Fibroblast of lung (primary cell): Measurements from ENCODE around the gene SNX32. TPM values are rescaled to one million over a fixed set of nuclear protein-coding genes. Genes with fewer than 3 reads are reported as not detected.

Experiments used
- DNase-seq, 2 donors: peaks; one replicate each; pipeline versions ENCODE4 v3.0.0 to v3.0.0-alpha.2; 2010; ENCODE audit warnings: low read depth in 2 of 2
- H2AFZ ChIP-seq: 2 replicates; pipeline ENCODE4 v1.5.1; 2012; ENCODE audit warnings: low read length, control low read depth, inconsistent platforms
- H3K27ac ChIP-seq: 2 replicates; pipeline ENCODE4 v1.5.1; 2011; ENCODE audit warnings: low read length, control low read depth; ENCODE audit not compliant: insufficient read depth
- H3K27me3 ChIP-seq: 2 replicates; pipeline ENCODE4 v1.5.1; 2011; ENCODE audit warnings: mild to moderate bottlenecking, low read length; ENCODE audit not compliant: control insufficient read depth, insufficient read depth
- H3K36me3 ChIP-seq: 2 replicates; pipeline ENCODE4 v1.5.1; 2011; ENCODE audit warnings: low read length; ENCODE audit not compliant: control insufficient read depth, insufficient read depth
- H3K4me1 ChIP-seq: 2 replicates; pipeline ENCODE4 v1.5.1; 2011; ENCODE audit warnings: low read length; ENCODE audit not compliant: control insufficient read depth, insufficient read depth; ENCODE audit errors: extremely low read depth
- H3K4me2 ChIP-seq: 2 replicates; pipeline ENCODE4 v1.5.1; 2011; ENCODE audit warnings: low read length, control low read depth; ENCODE audit not compliant: insufficient read depth; ENCODE audit errors: extremely low read depth
- H3K4me3 ChIP-seq, 4 experiments: fragments of 200-600 bp in 1 of 4; sonication (generic) in 1 of 4; replicated peaks in 1 of 4; 2 replicates each; pipeline ENCODE4 v1.5.1; 2011 to 2016; ENCODE audit warnings: low read length in 4 of 4, low read depth in 3 of 4, mild to moderate bottlenecking in 3 of 4, control low read depth in 2 of 4, inconsistent platforms in 1 of 4, mixed read lengths in 1 of 4; ENCODE audit not compliant: insufficient read depth in 1 of 4; ENCODE audit errors: control extremely low read depth in 1 of 4
- H3K79me2 ChIP-seq: 2 replicates; pipeline ENCODE4 v1.5.1; 2012; ENCODE audit warnings: mild to moderate bottlenecking, low read length, inconsistent platforms; ENCODE audit not compliant: control insufficient read depth, insufficient read depth
- H3K9ac ChIP-seq: 2 replicates; pipeline ENCODE4 v1.5.1; 2011; ENCODE audit warnings: mild to moderate bottlenecking, low read length, control low read depth; ENCODE audit not compliant: insufficient read depth
- H3K9me3 ChIP-seq: 2 replicates; pipeline ENCODE4 v1.5.1; 2012; ENCODE audit warnings: low read depth, low read length; ENCODE audit not compliant: control insufficient read depth, insufficient read depth
- H4K20me1 ChIP-seq: 2 replicates; pipeline ENCODE4 v1.5.1; 2011; ENCODE audit warnings: low read length; ENCODE audit not compliant: control insufficient read depth, insufficient read depth; ENCODE audit errors: extremely low read depth
- EZH2 ChIP-seq: IDR thresholded peaks from 2 replicates; pipeline ENCODE4 v1.5.1; 2012; ENCODE audit warnings: low read length, control low read depth, mild to moderate bottlenecking; ENCODE audit errors: missing control alignments
- polyA plus RNA-seq, 2 donors: library from polyadenylated mRNA; depleted of rRNA in 1 of 2; stranded (reverse) in 1 of 2; unstranded in 1 of 2; fragments of >200 nt; gene quantifications; 2 replicates each; pipeline ENCODE4 v1.2.1, GENCODE V29; 2011 to 2012; ENCODE audit warnings: missing spikeins in 1 of 2
- total RNA-seq: library from RNA; depleted of rRNA; stranded (reverse); fragments of >200 nt; gene quantifications from 2 replicates; pipeline ENCODE4 v1.2.1, GENCODE V29; 2014
- TF ChIP-seq, protein P1 (sequence below), 2 donors: IDR thresholded peaks in 1 of 2; conservative IDR thresholded peaks in 1 of 2; 1 replicate in 1 of 2; 2 replicates in 1 of 2; pipeline ENCODE4 v1.5.1; 2011 to 2012; ENCODE audit warnings: low read length in 2 of 2, control low read depth in 1 of 2, inconsistent platforms in 1 of 2, low read depth in 1 of 2, mild to moderate bottlenecking in 1 of 2

Gene SNX32
- total and polyA plus RNA-seq, 2 donors (not counting 1 experiment from before 2014, with no cell fraction given), result 0.33 to 3.1 TPM

DNA sequence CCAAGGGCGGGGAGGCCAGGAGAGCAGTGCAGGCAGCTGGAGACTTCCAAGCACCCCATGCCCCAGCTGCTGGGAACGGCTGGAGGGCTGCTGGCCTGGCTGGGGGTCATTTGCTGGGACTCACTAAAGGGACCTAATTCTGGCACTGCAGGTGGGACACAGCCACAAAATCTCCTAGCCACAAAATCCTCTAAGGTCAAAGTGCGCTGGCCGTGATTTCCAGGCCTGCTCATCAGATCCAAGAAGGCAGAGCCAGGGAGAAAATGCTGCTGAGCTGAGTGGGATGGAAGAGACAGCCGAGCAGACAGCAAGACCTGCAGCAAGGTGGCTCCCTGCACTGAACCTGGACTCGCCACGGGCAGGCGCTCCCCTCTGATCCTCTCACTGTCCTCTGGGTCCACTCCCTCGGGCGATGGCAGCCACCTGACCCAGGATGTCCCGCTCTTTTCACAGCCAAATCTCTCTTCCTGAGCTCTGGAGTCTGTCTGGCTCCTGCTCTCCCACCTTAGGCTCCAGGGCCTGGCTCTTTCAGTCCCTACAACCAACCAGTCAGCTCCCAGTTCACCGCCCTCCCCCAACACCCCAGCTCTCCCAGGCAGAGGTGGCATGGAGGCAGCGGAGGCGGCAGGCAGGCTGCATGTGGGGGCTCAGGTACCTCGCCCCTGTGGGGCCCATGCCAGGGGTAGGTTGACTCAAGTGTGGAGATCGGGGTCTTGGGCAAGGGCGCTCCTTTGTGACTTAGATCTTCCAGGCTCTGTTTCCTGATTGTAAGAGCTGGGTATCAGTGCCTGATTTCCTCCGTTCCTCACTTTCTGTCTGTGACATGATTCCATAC is 32.4 kb upstream of the SNX32 start:
- Histone ChIP-seq H3K4me3 (no peak overlapping the region), H3K27ac (no peak overlapping the region), H3K9ac (no peak overlapping the region), H4K20me1 (no peaks in the 10 kb centered on the region), H3K36me3 (no peaks in the 10 kb centered on the region), H2AFZ (no peak overlapping the region), H3K4me1 (no peaks in the 10 kb centered on the region), H3K79me2 (no peaks in the 10 kb centered on the region), H3K9me3 (no peaks in the 10 kb centered on the region), H3K4me2 (no peak overlapping the region), H3K27me3 (peaks cover 22% of the 10 kb centered on the region)
- TF ChIP-seq, protein P1, sequence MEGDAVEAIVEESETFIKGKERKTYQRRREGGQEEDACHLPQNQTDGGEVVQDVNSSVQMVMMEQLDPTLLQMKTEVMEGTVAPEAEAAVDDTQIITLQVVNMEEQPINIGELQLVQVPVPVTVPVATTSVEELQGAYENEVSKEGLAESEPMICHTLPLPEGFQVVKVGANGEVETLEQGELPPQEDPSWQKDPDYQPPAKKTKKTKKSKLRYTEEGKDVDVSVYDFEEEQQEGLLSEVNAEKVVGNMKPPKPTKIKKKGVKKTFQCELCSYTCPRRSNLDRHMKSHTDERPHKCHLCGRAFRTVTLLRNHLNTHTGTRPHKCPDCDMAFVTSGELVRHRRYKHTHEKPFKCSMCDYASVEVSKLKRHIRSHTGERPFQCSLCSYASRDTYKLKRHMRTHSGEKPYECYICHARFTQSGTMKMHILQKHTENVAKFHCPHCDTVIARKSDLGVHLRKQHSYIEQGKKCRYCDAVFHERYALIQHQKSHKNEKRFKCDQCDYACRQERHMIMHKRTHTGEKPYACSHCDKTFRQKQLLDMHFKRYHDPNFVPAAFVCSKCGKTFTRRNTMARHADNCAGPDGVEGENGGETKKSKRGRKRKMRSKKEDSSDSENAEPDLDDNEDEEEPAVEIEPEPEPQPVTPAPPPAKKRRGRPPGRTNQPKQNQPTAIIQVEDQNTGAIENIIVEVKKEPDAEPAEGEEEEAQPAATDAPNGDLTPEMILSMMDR (conservative IDR thresholded peaks at IDR 0.05 in 1 of 2, IDR thresholded peaks at IDR 0.05 in 1 of 2; ENCODE audit: low read depth in 1 of 2, low read length in 2 of 2), result no peak
- no peak for TF ChIP-seq EZH2
- no peak for DNase-seq

DNA sequence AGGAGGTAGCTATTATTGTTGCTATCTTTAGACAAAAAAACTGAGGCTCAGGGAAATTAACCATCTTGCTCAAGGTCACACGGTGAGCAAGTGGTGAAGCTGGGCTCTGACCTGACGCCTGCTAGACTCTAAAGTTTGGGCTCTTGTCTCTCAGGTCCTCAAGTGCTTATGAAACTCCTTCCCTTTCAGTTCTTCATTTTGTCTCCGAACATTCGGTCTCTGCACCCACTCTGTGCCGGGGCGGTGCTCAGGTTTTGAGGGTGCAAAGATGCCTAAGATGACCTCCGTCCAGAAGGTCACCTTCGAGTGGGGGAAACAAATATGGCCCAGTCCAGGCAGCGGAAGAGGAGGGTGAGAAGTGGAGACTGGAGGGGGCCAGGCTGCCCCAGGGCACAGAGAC is 30.9 kb upstream of the SNX32 start:
- Histone ChIP-seq H3K9me3 (no peaks in the 10 kb centered on the region), H3K4me3 (no peak overlapping the region), H3K4me1 (no peaks in the 10 kb centered on the region), H3K9ac (no peak overlapping the region), H4K20me1 (no peaks in the 10 kb centered on the region), H3K4me2 (no peak overlapping the region), H3K79me2 (no peaks in the 10 kb centered on the region), H2AFZ (no peak overlapping the region), H3K36me3 (no peaks in the 10 kb centered on the region), H3K27ac (no peak overlapping the region), H3K27me3 (peaks cover 22% of the 10 kb centered on the region)
- DNase-seq, result no peak
- TF ChIP-seq, protein P1 (conservative IDR thresholded peaks at IDR 0.05 in 1 of 2, IDR thresholded peaks at IDR 0.05 in 1 of 2; ENCODE audit: low read depth in 1 of 2, low read length in 2 of 2), result no peak
- no peak for TF ChIP-seq EZH2

DNA sequence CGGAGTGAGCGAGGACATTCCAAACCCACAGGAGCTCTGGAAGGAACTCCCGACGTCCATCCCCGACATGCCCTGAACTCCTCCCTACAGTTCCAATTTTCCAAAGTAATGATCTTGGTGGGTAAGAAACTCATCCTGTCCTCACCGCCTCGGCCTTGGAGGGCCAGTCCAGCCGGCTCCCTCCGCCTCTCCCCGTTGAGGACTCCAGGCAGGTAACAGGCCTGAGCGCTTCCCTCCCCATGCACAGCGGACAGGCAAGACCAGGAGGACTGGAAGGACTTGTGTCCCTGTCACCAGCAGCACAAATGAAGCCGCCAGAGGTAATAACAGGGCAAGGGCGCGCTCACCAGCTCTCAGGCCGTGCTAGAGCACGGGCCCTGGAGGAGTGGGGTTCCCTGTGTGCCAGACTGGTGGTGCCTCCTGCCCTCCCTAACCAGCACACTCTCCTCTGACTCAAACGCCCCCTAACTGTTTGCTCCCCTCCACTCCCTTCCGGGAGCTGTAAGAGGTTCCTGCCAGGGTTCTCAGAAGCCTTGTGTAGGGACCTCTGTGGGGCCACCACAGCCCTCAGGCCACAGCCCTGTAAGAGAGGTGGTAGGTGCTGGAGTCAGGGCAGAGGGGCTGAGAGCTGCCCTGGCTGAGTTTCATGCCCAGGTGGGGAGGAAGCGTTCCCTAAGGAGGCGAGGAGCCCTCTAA is 29.8 kb upstream of the SNX32 start:
- Histone ChIP-seq H3K27me3 (peaks cover 18% of the 10 kb centered on the region), H3K36me3 (no peaks in the 10 kb centered on the region), H3K4me3 (no peak overlapping the region), H3K4me1 (no peaks in the 10 kb centered on the region), H3K27ac (no peak overlapping the region), H3K4me2 (no peak overlapping the region), H3K79me2 (no peaks in the 10 kb centered on the region), H2AFZ (no peak overlapping the region), H4K20me1 (no peaks in the 10 kb centered on the region), H3K9me3 (no peaks in the 10 kb centered on the region), H3K9ac (no peak overlapping the region)
- TF ChIP-seq, protein P1 (conservative IDR thresholded peaks at IDR 0.05 in 1 of 2, IDR thresholded peaks at IDR 0.05 in 1 of 2; ENCODE audit: low read depth in 1 of 2, low read length in 2 of 2), result no peak
- no peak for TF ChIP-seq EZH2
- no peak for DNase-seq
